ENCODE measurements around the gene SF3A2. TPM values are rescaled to one million over a fixed set of nuclear protein-coding genes. Genes with fewer than 3 reads are reported as not detected.

Gene SF3A2
- total and polyA plus RNA-seq, 10 of the 15 experiments (the other 5 are each of a cell fraction or from before 2014, with no cell fraction given) = 0.33 to 143 (median 30.6) TPM

DNA sequence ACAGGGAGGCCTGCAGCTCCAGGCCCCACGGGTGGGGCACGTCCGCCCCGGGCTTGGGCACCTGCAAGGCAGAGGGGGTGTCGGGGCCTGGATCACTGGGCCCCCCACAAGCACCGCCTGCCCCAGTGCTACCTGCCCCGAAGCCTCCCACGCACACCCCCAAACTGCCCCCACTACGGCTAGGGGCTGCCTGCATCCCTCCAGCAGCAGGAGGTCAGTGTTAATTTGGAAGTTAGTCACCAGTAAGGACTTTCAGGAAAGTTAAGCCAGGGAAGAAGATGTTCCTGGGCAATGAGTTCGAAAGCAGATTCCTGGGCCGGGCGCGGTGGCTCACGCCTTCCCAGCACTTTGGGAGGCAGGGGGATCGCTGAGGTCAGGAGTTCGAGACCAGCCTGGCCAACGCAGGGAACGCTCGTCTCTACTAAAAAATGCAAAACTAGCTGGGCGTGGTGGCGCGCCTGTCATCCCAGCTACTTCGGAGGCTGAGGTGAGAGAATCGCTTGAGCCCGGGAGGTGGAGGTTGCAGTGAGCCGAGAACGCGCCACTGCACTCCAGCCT is 39.9 kb downstream of the SF3A2 start:
- 95% methylated on average over 25 of the region's 28 CpGs for WGBS (ENCODE audit: insufficient coverage, insufficient replicate concordance, low lambda C conversion rate, missing lambda C conversion rate)
- CTCF ChIA-PET = interaction anchor here (1.1 to 6.4 kb wide), 5 partner anchors 24 to 116 kb away, joined by 3 to 46 read pairs (median 7); no protein-coding TSS in a partner anchor
- peaks cover 7% of the 10 kb centered on the region for H4K20me1 ChIP-seq (ENCODE audit: control insufficient read depth, insufficient read depth)

More for the DNA sequence above, 39.9 kb downstream of the SF3A2 start:
- BruUV-seq (replicated peaks) = no TSS peak
- peaks cover 8% of the 10 kb centered on the region for H3K4me1 ChIP-seq (ENCODE audit: control insufficient read depth, insufficient read depth, low read length)
- SMC1A ChIA-PET (ENCODE audit: uncharacterized antibody, unreplicated experiment) = interaction anchor here (0.9 to 1.8 kb wide), 4 partner anchors 11 to 335 kb away, joined by 3 to 5 read pairs (median 4); no protein-coding TSS in a partner anchor
- H3K4me3 ChIP-seq = no peak overlapping the region
- POLR2A ChIA-PET = no interaction called here
- FAIRE-seq = no peak
- RAD21 ChIA-PET (ENCODE audit: unreplicated experiment) = interaction anchor here (1.0 to 1.4 kb wide), 3 partner anchors 38 to 335 kb away, joined by 3 to 6 read pairs (median 4); no protein-coding TSS in a partner anchor
- no peak overlapping the region for H2AFZ ChIP-seq (ENCODE audit: control insufficient read depth, low read depth, low read length)
- H3K27ac ChIP-seq (ENCODE audit: control insufficient read depth, insufficient read depth) = no peak overlapping the region
- no peak for TF ChIP-seq HDAC2 (IDR thresholded peaks at IDR 0.05)
- TF ChIP-seq, protein P1, sequence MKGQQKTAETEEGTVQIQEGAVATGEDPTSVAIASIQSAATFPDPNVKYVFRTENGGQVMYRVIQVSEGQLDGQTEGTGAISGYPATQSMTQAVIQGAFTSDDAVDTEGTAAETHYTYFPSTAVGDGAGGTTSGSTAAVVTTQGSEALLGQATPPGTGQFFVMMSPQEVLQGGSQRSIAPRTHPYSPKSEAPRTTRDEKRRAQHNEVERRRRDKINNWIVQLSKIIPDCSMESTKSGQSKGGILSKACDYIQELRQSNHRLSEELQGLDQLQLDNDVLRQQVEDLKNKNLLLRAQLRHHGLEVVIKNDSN (IDR thresholded peaks at IDR 0.05; ENCODE audit: borderline replicate concordance, extremely low read length, insufficient read depth, low read depth, low read length) = no peak
- TF ChIP-seq SREBF2 (IDR thresholded peaks at IDR 0.05; ENCODE audit: low read length) = no peak
- no peak for TF ChIP-seq GATAD2B (conservative IDR thresholded peaks at IDR 0.05; ENCODE audit: low read depth)
- TF ChIP-seq ZZZ3 (IDR thresholded peaks at IDR 0.05; ENCODE audit: control insufficient read depth, insufficient read length, low read depth) = no peak
- TF ChIP-seq ETV6 (conservative IDR thresholded peaks at IDR 0.05 in 1 of 2, IDR thresholded peaks at IDR 0.05 in 1 of 2; ENCODE audit: borderline replicate concordance in 1 of 2, low read depth in 1 of 2) = no peak
- no peak for TF ChIP-seq TARDBP (IDR thresholded peaks at IDR 0.05; ENCODE audit: borderline replicate concordance)
- no peak for TF ChIP-seq IRF4 (IDR thresholded peaks at IDR 0.05; ENCODE audit: low read depth, low read length)
- no peak for DNase-seq (ENCODE audit: low read depth, low spot score)
- in situ Hi-C loops (cut with MboI) (loop anchor here (10.0 kb wide), 1 partner anchor 338 kb away; no protein-coding TSS in a partner anchor), intact Hi-C loops (cut with micrococcal nuclease; ENCODE audit: unreplicated experiment) (loop anchor here (5.0 to 10.0 kb wide), 2 partner anchors 116 to 508 kb away; partner anchors contain the start of genes SGTA and THOP1)
- no peak for ATAC-seq
- H3K79me2 ChIP-seq (ENCODE audit: control insufficient read depth, insufficient read depth, low read length) = peaks cover 31% of the 10 kb centered on the region
- no peaks in the 10 kb centered on the region for H3K27me3 ChIP-seq (replicated peaks in 1 of 2; ENCODE audit: control insufficient read depth in 2 of 2, insufficient read depth in 2 of 2, low read length in 1 of 2)
- no peak overlapping the region for H3K4me2 ChIP-seq (ENCODE audit: control insufficient read depth, insufficient read depth)
- H3K36me3 ChIP-seq (ENCODE audit: control insufficient read depth in 2 of 2, insufficient read depth in 2 of 2, low read length in 1 of 2) = peaks cover 4 to 18% of the 10 kb centered on the region in 2 experiments
- H3K9me3 ChIP-seq (replicated peaks; ENCODE audit: control insufficient read depth, insufficient read depth, low read length) = no peaks in the 10 kb centered on the region
- no peak overlapping the region for H3K9ac ChIP-seq (ENCODE audit: control insufficient read depth, insufficient read depth, low read length)
